NCI-H82 treated with DMSO at 0.1 percent for 48 hours (cell line): ENCODE results near the gene CLPSL1.

Source experiments
- DNase-seq: peaks from one replicate; lab custom pipeline; 2025; ENCODE audit not compliant: unreplicated experiment; lab: John Stamatoyannopoulos, UW

CLPSL1 gene

GRCh38 chr6:35795453-35796071 lies 14.7 kb downstream of the CLPSL1 start:
- no peak for DNase-seq

GRCh38 chr6:35796236-35796635 lies 15.4 kb downstream of the CLPSL1 start:
- no peak for DNase-seq

- DNase-seq: no peak
Observed at GRCh38 chr6:35797837-35798526, 17.2 kb downstream of the CLPSL1 start.

- no peak for DNase-seq
Observed at GRCh38 chr6:35798706-35799105, 17.9 kb downstream of the CLPSL1 start.

- DNase-seq: no peak
Observed at GRCh38 chr6:35801148-35801547, 20.3 kb downstream of the CLPSL1 start.

GRCh38 chr6:35804996-35805736 lies 24.3 kb downstream of the CLPSL1 start, which contains the start of gene LHFPL5:
Gene LHFPL5, plus strand, starts transcription at chr6:35805352. Its CDS starts 319 bp downstream, at chr6:35805671.
- no peak for DNase-seq

GRCh38 chr6:35808688-35809087 lies 27.9 kb downstream of the CLPSL1 start:
- no peak for DNase-seq

GRCh38 chr6:35809809-35810208 lies 29.0 kb downstream of the CLPSL1 start:
- DNase-seq: no peak

- DNase-seq: no peak
Observed at GRCh38 chr6:35810971-35811698, 30.3 kb downstream of the CLPSL1 start.

GRCh38 chr6:35811699-35811995 lies 30.8 kb downstream of the CLPSL1 start:
- no peak for DNase-seq

GRCh38 chr6:35817515-35817914 lies 36.7 kb downstream of the CLPSL1 start:
- DNase-seq: no peak

- no peak for DNase-seq
Observed at GRCh38 chr6:35823601-35824000, 42.8 kb downstream of the CLPSL1 start.

GRCh38 chr6:35824552-35825192 lies 43.9 kb downstream of the CLPSL1 start:
- DNase-seq: no peak

- DNase-seq: no peak
Observed at GRCh38 chr6:35829306-35829705, 48.5 kb downstream of the CLPSL1 start.

GRCh38 chr6:35831257-35832007 lies 50.6 kb downstream of the CLPSL1 start:
- no peak for DNase-seq

- no peak for DNase-seq
Observed at GRCh38 chr6:35833536-35833935, 52.7 kb downstream of the CLPSL1 start.
